GM12878 (cell line): ENCODE results near the gene RCOR2. TPM values are rescaled to one million over a fixed set of nuclear protein-coding genes. Genes with fewer than 3 reads are reported as not detected.
A peak's percentile ranks its signal among the peaks of the same experiment; 100 is the strongest.

ENCODE experiments used
- ATAC-seq: fragments of 200-7000 bp; cut with Tn5 transposase; 3 replicates; pipeline ENCODE4 v1.9.1; 2020; ENCODE audit warnings: mild to moderate bottlenecking, moderate library complexity
- BruUV-seq: library from RNA; stranded (reverse); fragments of 400-500 nt; replicated peaks from 2 replicates; lab custom pipeline; 2021; lab: Mats Ljungman, UMichigan
- CTCF ChIA-PET: fragments of 300-600 bp; sonication (Branson Sonifier 250); formaldehyde crosslinking; extraction: SDS; loops from one replicate; lab custom pipeline; 2021; ENCODE audit warnings: inconsistent platforms; lab: Yijun Ruan, JAX
- POLR2A ChIA-PET: fragments of 350-600 bp; formaldehyde crosslinking; extraction: SDS; loops from one replicate; lab custom pipeline; 2021; ENCODE audit warnings: inconsistent platforms; lab: Charles Lee
- RAD21 ChIA-PET: fragments of 300-600 bp; sonication (Branson Sonifier 250); formaldehyde crosslinking; loops from one replicate; lab custom pipeline; 2023; ENCODE audit warnings: antibody characterized with exemption; ENCODE audit not compliant: unreplicated experiment; lab: Charles Lee
- SMC1A ChIA-PET: fragments of 300-600 bp; sonication (Branson Sonifier 250); formaldehyde crosslinking; loops from one replicate; lab custom pipeline; 2023; ENCODE audit not compliant: unreplicated experiment, uncharacterized antibody; lab: Charles Lee
- DNase-seq: peaks from one replicate; pipeline ENCODE4 v3.0.0-alpha.2; 2011; ENCODE audit warnings: low read depth, low spot score
- FAIRE-seq: peaks from 3 replicates; lab custom pipeline; 2011; peaks lifted over from hg19 to GRCh38; lab: Jason Lieb, UNC
- H2AFZ ChIP-seq: 2 replicates; pipeline ENCODE4 v1.6.0; 2011; ENCODE audit warnings: low read depth, low read length, control low read depth; ENCODE audit not compliant: control insufficient read depth
- H3K27ac ChIP-seq: 2 replicates; pipeline ENCODE4 v1.5.1; 2011; ENCODE audit warnings: control low read depth; ENCODE audit not compliant: control insufficient read depth, insufficient read depth
- H3K27me3 ChIP-seq, 2 experiments: replicated peaks in 1 of 2; 2 replicates each; pipeline versions ENCODE4 v1.6.0 to v1.6.1; 2011; ENCODE audit warnings: low read length in 1 of 2; ENCODE audit not compliant: control insufficient read depth in 2 of 2, insufficient read depth in 2 of 2
- H3K36me3 ChIP-seq, 2 experiments: 2 replicates each; pipeline ENCODE4 v1.5.1; 2011; ENCODE audit warnings: low read length in 1 of 2; ENCODE audit not compliant: control insufficient read depth in 2 of 2, insufficient read depth in 2 of 2
- H3K4me1 ChIP-seq: 2 replicates; pipeline ENCODE4 v1.6.1; 2011; ENCODE audit warnings: mild to moderate bottlenecking, low read length, moderate library complexity, mixed read lengths; ENCODE audit not compliant: control insufficient read depth, insufficient read depth
- H3K4me2 ChIP-seq: 2 replicates; pipeline ENCODE4 v1.6.0; 2011; ENCODE audit warnings: control low read depth; ENCODE audit not compliant: control insufficient read depth, insufficient read depth
- H3K4me3 ChIP-seq: fragments of 200-600 bp; sonication (generic); 2 replicates; pipeline ENCODE4 v1.5.1; 2016
- H3K79me2 ChIP-seq: 2 replicates; pipeline ENCODE4 v1.6.0; 2011; ENCODE audit warnings: low read length; ENCODE audit not compliant: control insufficient read depth, insufficient read depth
- H3K9ac ChIP-seq: 2 replicates; pipeline ENCODE4 v1.8.0; 2011; ENCODE audit warnings: low read length, control low read depth, mixed read lengths; ENCODE audit not compliant: control insufficient read depth, insufficient read depth
- H3K9me3 ChIP-seq: replicated peaks from 3 replicates; pipeline ENCODE4 v1.5.1; 2011; ENCODE audit warnings: mild to moderate bottlenecking, low read length; ENCODE audit not compliant: control insufficient read depth, insufficient read depth
- H4K20me1 ChIP-seq: 2 replicates; pipeline ENCODE4 v1.6.0; 2011; ENCODE audit not compliant: control insufficient read depth, insufficient read depth
- BHLHE40 ChIP-seq, 2 experiments: fragments of 450-650 bp in 1 of 2; IDR thresholded peaks; 2 replicates each; pipeline ENCODE4 v1.6.1; 2011 to 2017; ENCODE audit warnings: low read depth in 2 of 2, borderline replicate concordance in 1 of 2, improper control_type of control experiment in 1 of 2, low read length in 1 of 2, mild to moderate bottlenecking in 1 of 2
- CTCF ChIP-seq, 3 experiments: IDR thresholded peaks in 2 of 3; conservative IDR thresholded peaks in 1 of 3; 2 replicates each; pipeline ENCODE4 v1.5.1; 2011; ENCODE audit warnings: low read depth in 3 of 3, low read length in 3 of 3, mild to moderate bottlenecking in 3 of 3, control low read depth in 2 of 3, moderate library complexity in 2 of 3, inconsistent platforms in 1 of 3, mixed read lengths in 1 of 3; ENCODE audit not compliant: control insufficient read depth in 2 of 3, insufficient read depth in 1 of 3; ENCODE audit errors: extremely low read depth in 1 of 3
- DPF2 ChIP-seq: fragments of 450-650 bp; IDR thresholded peaks from 2 replicates; pipeline ENCODE4 v1.6.1; 2017; ENCODE audit warnings: mild to moderate bottlenecking
- EED ChIP-seq: sonication (generic); IDR thresholded peaks from 2 replicates; pipeline ENCODE4 v1.6.1; 2016; ENCODE audit warnings: antibody characterized with exemption, low read depth
- HDGF ChIP-seq: fragments of 450-650 bp; IDR thresholded peaks from 2 replicates; pipeline ENCODE4 v1.6.1; 2016; ENCODE audit warnings: antibody characterized with exemption
- NR2C2 ChIP-seq: IDR thresholded peaks from 2 replicates; pipeline ENCODE4 v1.6.1; 2011; ENCODE audit warnings: borderline replicate concordance, low read depth; ENCODE audit not compliant: control insufficient read depth, insufficient read length
- RUNX3 ChIP-seq: IDR thresholded peaks from 2 replicates; pipeline ENCODE4 v1.6.1; 2012; ENCODE audit warnings: low read length, inconsistent platforms
- ZSCAN29 ChIP-seq: fragments of 450-650 bp; IDR thresholded peaks from 2 replicates; pipeline ENCODE4 v1.6.1; 2017; ENCODE audit warnings: mild to moderate bottlenecking, moderate library complexity
- WGBS: methylation state at CpG from one replicate; pipeline ENCODE4 v1.1.6; 2016; ENCODE audit warnings: low lambda C conversion rate; ENCODE audit not compliant: insufficient replicate concordance, insufficient coverage; ENCODE audit errors: missing lambda C conversion rate; 5-methylcytosine and 5-hydroxymethylcytosine counted together
- in situ Hi-C: fragments of 300-500 bp; cut with MboI; formaldehyde crosslinking; loops from 9 replicates; pipeline ENCODE4 v1.14.3; 2018; ENCODE audit warnings: mixed read lengths
- intact Hi-C: fragments of 100-400 bp; cut with micrococcal nuclease; formaldehyde crosslinking; loops from one replicate; pipeline ENCODE4 v1.14.2; 2022; ENCODE audit not compliant: unreplicated experiment
- polyA plus RNA-seq, 11 experiments: library from polyadenylated mRNA; depleted of rRNA in 4 of 11; unstranded in 6 of 11; stranded (reverse) in 5 of 11; fragments of >200 nt; fragmentation: Nextera tagmentation in 4 of 11; fragmentation: Illumina TruSeq in 1 of 11; extraction: Ambion mirVana in 4 of 11; extraction: Trizol in 1 of 11; gene quantifications; 1 replicate in 1 of 11; 2 replicates in 10 of 11; pipeline versions ENCODE4 v1.2.1 to v1.2.3, GENCODE V29; 2011 to 2016; ENCODE audit warnings: inconsistent platforms in 2 of 11, missing spikeins in 2 of 11, low read depth in 1 of 11
- total RNA-seq, 4 experiments: library from RNA; depleted of rRNA in 3 of 4; stranded (reverse); fragments of >200 nt in 3 of 4; fragmentation: Illumina TruSeq in 1 of 4; extraction: Trizol in 1 of 4; gene quantifications; 2 replicates each; pipeline versions ENCODE4 v1.2.1 to v1.2.3, GENCODE V29; 2013 to 2021
- TF ChIP-seq, protein P1 (sequence below): fragments of 450-650 bp; IDR thresholded peaks from 2 replicates; pipeline ENCODE4 v1.6.1; 2017; ENCODE audit warnings: mild to moderate bottlenecking, moderate library complexity

Gene RCOR2
- total and polyA plus RNA-seq, 10 of the 15 experiments (the other 5 are each of a cell fraction or from before 2014, with no cell fraction given), result 0.06 to 0.32 (median 0.17) TPM; not detected in 5

DNA sequence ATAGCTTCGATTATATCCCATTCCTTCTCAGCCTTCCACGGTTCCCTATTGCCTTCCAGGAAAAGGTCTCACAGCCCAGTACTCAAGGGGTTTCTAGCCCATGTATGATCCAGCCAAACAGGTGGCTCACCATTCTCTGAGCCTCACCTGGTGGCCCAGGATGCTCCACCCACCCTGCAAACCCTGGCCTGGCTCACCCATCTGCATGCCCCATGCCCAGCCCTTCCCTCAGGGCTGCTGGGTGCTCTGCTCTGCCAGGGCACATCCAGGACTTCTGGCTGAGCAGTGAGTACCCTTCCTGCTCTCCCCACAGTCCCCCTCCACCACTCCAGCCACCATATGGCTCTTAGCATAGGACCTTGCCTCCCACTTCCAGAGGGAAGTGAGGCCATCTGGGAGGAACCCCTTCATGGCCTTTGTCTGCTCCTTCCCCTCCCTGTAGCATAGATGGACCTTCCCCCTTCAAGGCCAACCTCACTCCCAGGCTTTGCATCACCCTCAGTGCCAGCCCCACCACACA, 5.8 kb upstream of the RCOR2 start:
- no peaks in the 10 kb centered on the region for H3K36me3 ChIP-seq
- no peak overlapping the region for H3K9ac ChIP-seq
- ChIA-PET POLR2A (no interaction called here), RAD21 (interaction anchor here (0.7 kb wide), 1 partner anchor 23 kb away, joined by 3 read pairs; no protein-coding TSS in a partner anchor), SMC1A (interaction anchor here (2.0 kb wide), 1 partner anchor 85 kb away, joined by 8 read pairs; no protein-coding TSS in a partner anchor), CTCF (interaction anchor here (2.7 kb wide), 1 partner anchor 22 kb away, joined by 12 read pairs; no protein-coding TSS in a partner anchor)
- H3K4me2 ChIP-seq, result no peak overlapping the region
- H3K79me2 ChIP-seq, result no peaks in the 10 kb centered on the region
- peaks cover 2% of the 10 kb centered on the region for H3K4me1 ChIP-seq
- ATAC-seq, result no peak
- intact Hi-C loops (no loop called here), in situ Hi-C loops (no loop called here)
- H3K27me3 ChIP-seq, result peaks cover 0 to under 1% of the 10 kb centered on the region in 2 experiments; a peak in 2 of 4 replicates
- DNase-seq, result no peak
- no peaks in the 10 kb centered on the region for H3K9me3 ChIP-seq
- no peak for FAIRE-seq
- H3K4me3 ChIP-seq, result no peak overlapping the region
- no peak overlapping the region for H2AFZ ChIP-seq
- no TSS peak for BruUV-seq
- TF ChIP-seq HDGF, result no peak
- no peak for TF ChIP-seq DPF2
- H3K27ac ChIP-seq, result no peak overlapping the region
- no peaks in the 10 kb centered on the region for H4K20me1 ChIP-seq
- 34% methylated on average over 2 of the region's 2 CpGs for WGBS

DNA sequence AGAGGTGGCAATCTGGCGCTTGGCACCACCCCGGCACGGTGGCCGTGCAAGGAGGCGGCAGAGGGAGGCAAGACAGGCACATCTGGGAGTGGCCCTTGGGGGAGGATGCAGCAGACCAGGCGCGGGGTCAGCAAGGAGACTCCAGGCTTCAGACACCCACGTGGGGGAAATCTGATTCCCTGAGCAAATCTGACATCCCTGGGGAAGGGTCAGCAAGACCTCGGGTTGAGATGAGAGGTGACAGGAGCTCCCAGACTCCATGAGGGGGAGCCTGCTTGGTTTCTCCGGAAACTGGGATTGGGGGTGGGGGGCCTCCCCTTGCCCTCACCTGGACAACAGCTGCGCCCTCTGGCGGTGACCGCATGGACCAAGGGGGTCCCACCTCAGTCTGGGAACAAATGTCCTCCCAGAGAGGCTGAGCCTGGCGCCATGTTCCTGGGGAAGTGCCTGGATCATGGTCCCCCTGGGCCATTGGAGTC, 4.0 kb upstream of the RCOR2 start:
- no peaks in the 10 kb centered on the region for H3K36me3 ChIP-seq
- no peak for FAIRE-seq
- BruUV-seq, result no TSS peak
- no peaks in the 10 kb centered on the region for H3K79me2 ChIP-seq
- intact Hi-C loops (loop anchor here (1.0 kb wide), 1 partner anchor 84 kb away; no protein-coding TSS in a partner anchor), in situ Hi-C loops (no loop called here)
- CTCF ChIA-PET, result interaction anchor here (0.7 to 3.9 kb wide), 12 partner anchors 8 to 96 kb away, joined by 3 to 34 read pairs (median 4); partner anchors contain the start of gene MARK2
- SMC1A ChIA-PET, result interaction anchor here (0.9 to 1.0 kb wide), 2 partner anchors 13 to 84 kb away, joined by 3 to 8 read pairs; no protein-coding TSS in a partner anchor
- no peak overlapping the region for H3K4me2 ChIP-seq
- POLR2A ChIA-PET, result no interaction called here
- H3K27me3 ChIP-seq, result peaks cover 0 to 3% of the 10 kb centered on the region in 2 experiments; a peak in 3 of 4 replicates
- no peaks in the 10 kb centered on the region for H3K9me3 ChIP-seq
- RAD21 ChIA-PET, result interaction anchor here (0.9 to 1.3 kb wide), 2 partner anchors 25 to 84 kb away, joined by 3 to 6 read pairs; no protein-coding TSS in a partner anchor
- H3K27ac ChIP-seq, result no peak overlapping the region
- H4K20me1 ChIP-seq, result no peaks in the 10 kb centered on the region
- WGBS, result 45% methylated on average over 14 of the region's 14 CpGs
- ATAC-seq, result peak; percentile 37
- no peak overlapping the region for H3K4me3 ChIP-seq
- H3K9ac ChIP-seq, result no peak overlapping the region
- peaks cover 10% of the 10 kb centered on the region for H3K4me1 ChIP-seq
- no peak for DNase-seq
- H2AFZ ChIP-seq, result no peak overlapping the region
- 0 out of 4 replicates have a peak, but pooled peaks of 1 of the 2 experiments have one; percentile 6 for TF ChIP-seq BHLHE40 (IDR thresholded peaks at IDR 0.05; ENCODE audit: borderline replicate concordance in 1 of 2, low read depth in 2 of 2, low read length in 1 of 2)
- TF ChIP-seq CTCF (IDR thresholded peaks at IDR 0.05 in 2 of 3, conservative IDR thresholded peaks at IDR 0.05 in 1 of 3; ENCODE audit: control insufficient read depth in 2 of 3, extremely low read depth in 1 of 3, insufficient read depth in 1 of 3, low read depth in 3 of 3, low read length in 3 of 3), result peak; percentile 52 to 67 (median 58)
- TF ChIP-seq RUNX3, result peak; percentile 63
- TF ChIP-seq NR2C2, result no peak
- 0 out of 2 replicates have a peak, but pooled peaks have one; percentile 31 for TF ChIP-seq EED
- TF ChIP-seq ZSCAN29, result 0 out of 2 replicates have a peak, but pooled peaks have one; percentile 57
- TF ChIP-seq, protein P1, sequence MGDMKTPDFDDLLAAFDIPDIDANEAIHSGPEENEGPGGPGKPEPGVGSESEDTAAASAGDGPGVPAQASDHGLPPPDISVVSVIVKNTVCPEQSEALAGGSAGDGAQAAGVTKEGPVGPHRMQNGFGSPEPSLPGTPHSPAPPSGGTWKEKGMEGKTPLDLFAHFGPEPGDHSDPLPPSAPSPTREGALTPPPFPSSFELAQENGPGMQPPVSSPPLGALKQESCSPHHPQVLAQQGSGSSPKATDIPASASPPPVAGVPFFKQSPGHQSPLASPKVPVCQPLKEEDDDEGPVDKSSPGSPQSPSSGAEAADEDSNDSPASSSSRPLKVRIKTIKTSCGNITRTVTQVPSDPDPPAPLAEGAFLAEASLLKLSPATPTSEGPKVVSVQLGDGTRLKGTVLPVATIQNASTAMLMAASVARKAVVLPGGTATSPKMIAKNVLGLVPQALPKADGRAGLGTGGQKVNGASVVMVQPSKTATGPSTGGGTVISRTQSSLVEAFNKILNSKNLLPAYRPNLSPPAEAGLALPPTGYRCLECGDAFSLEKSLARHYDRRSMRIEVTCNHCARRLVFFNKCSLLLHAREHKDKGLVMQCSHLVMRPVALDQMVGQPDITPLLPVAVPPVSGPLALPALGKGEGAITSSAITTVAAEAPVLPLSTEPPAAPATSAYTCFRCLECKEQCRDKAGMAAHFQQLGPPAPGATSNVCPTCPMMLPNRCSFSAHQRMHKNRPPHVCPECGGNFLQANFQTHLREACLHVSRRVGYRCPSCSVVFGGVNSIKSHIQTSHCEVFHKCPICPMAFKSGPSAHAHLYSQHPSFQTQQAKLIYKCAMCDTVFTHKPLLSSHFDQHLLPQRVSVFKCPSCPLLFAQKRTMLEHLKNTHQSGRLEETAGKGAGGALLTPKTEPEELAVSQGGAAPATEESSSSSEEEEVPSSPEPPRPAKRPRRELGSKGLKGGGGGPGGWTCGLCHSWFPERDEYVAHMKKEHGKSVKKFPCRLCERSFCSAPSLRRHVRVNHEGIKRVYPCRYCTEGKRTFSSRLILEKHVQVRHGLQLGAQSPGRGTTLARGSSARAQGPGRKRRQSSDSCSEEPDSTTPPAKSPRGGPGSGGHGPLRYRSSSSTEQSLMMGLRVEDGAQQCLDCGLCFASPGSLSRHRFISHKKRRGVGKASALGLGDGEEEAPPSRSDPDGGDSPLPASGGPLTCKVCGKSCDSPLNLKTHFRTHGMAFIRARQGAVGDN, result no peak
